Trophoblast cell (in vitro differentiated cells and primary cell): ENCODE data around the gene BCORL1.

Experiments
- DNase-seq, 2 donors: peaks; one replicate each; pipeline ENCODE4 v3.0.0-alpha.2; 2016
- H2AFZ ChIP-seq: 2 replicates; pipeline ENCODE4 v1.6.1; 2013; ENCODE audit warnings: low read length, moderate library complexity, mild to moderate bottlenecking; ENCODE audit not compliant: insufficient read depth, poor library complexity
- H2AK5ac ChIP-seq: 2 replicates; pipeline ENCODE4 v1.6.1; 2013; ENCODE audit warnings: mild to moderate bottlenecking, low read length
- H2BK120ac ChIP-seq: 2 replicates; pipeline ENCODE4 v1.6.1; 2013; ENCODE audit warnings: low read length, mild to moderate bottlenecking, moderate library complexity; ENCODE audit not compliant: insufficient read depth, poor library complexity
- H2BK12ac ChIP-seq: 2 replicates; pipeline ENCODE4 v1.6.1; 2013; ENCODE audit warnings: mild to moderate bottlenecking, low read length, moderate library complexity
- H2BK5ac ChIP-seq: 2 replicates; pipeline ENCODE4 v1.6.1; 2013; ENCODE audit warnings: low read length, low read depth, moderate library complexity, mild to moderate bottlenecking; ENCODE audit not compliant: poor library complexity
- H3K14ac ChIP-seq: 2 replicates; pipeline ENCODE4 v1.6.1; 2013; ENCODE audit warnings: mild to moderate bottlenecking, low read length
- H3K18ac ChIP-seq: 2 replicates; pipeline ENCODE4 v1.6.1; 2013; ENCODE audit warnings: mild to moderate bottlenecking, low read length
- H3K23ac ChIP-seq: 2 replicates; pipeline ENCODE4 v1.6.1; 2013; ENCODE audit warnings: low read length
- H3K27ac ChIP-seq: 2 replicates; pipeline ENCODE4 v1.5.1; 2013; ENCODE audit warnings: low read depth, mild to moderate bottlenecking, inconsistent platforms, low read length, moderate library complexity
- H3K27me3 ChIP-seq: 2 replicates; pipeline ENCODE4 v1.6.1; 2013; ENCODE audit warnings: inconsistent platforms, mild to moderate bottlenecking, low read length, moderate library complexity; ENCODE audit not compliant: insufficient read depth
- H3K36me3 ChIP-seq, 2 experiments: 1 replicate in 1 of 2; 2 replicates in 1 of 2; pipeline ENCODE4 v1.6.1; 2013; ENCODE audit warnings: low read length in 2 of 2, mild to moderate bottlenecking in 2 of 2, moderate library complexity in 1 of 2; ENCODE audit not compliant: insufficient read depth in 2 of 2, control insufficient read depth in 1 of 2
- H3K4ac ChIP-seq: 2 replicates; pipeline ENCODE4 v1.6.1; 2013; ENCODE audit warnings: low read depth, mild to moderate bottlenecking, low read length, moderate library complexity
- H3K4me1 ChIP-seq, 2 experiments: 1 replicate in 1 of 2; 2 replicates in 1 of 2; pipeline ENCODE4 v1.6.1; 2013; ENCODE audit warnings: low read length in 2 of 2, mild to moderate bottlenecking in 2 of 2, moderate library complexity in 1 of 2; ENCODE audit not compliant: insufficient read depth in 2 of 2, control insufficient read depth in 1 of 2
- H3K4me2 ChIP-seq: 2 replicates; pipeline ENCODE4 v1.6.1; 2013; ENCODE audit warnings: inconsistent platforms, mild to moderate bottlenecking, low read length, moderate library complexity
- H3K4me3 ChIP-seq: 2 replicates; pipeline ENCODE4 v1.5.1; 2013; ENCODE audit warnings: mild to moderate bottlenecking, low read depth, low read length, inconsistent platforms
- H3K79me1 ChIP-seq: one replicate; pipeline ENCODE4 v1.6.1; 2013; ENCODE audit warnings: low read length
- H3K79me2 ChIP-seq: 2 replicates; pipeline ENCODE4 v1.6.1; 2013; ENCODE audit warnings: low read length, mild to moderate bottlenecking; ENCODE audit not compliant: control insufficient read depth, insufficient read depth, poor library complexity
- H3K9ac ChIP-seq: 2 replicates; pipeline ENCODE4 v1.6.1; 2013; ENCODE audit warnings: mild to moderate bottlenecking, low read length
- H3K9me3 ChIP-seq: 2 replicates; pipeline ENCODE4 v1.6.1; 2013; ENCODE audit warnings: low read depth, mild to moderate bottlenecking, control low read depth, inconsistent platforms, low read length; ENCODE audit not compliant: insufficient read depth
- H4K12ac ChIP-seq: 2 replicates; pipeline ENCODE4 v1.6.1; 2013; ENCODE audit warnings: low read depth, mild to moderate bottlenecking, low read length, moderate library complexity
- H4K8ac ChIP-seq: 2 replicates; pipeline ENCODE4 v1.6.1; 2013; ENCODE audit warnings: low read depth, mild to moderate bottlenecking, low read length, moderate library complexity
- H4K91ac ChIP-seq: one replicate; pipeline ENCODE4 v1.6.1; 2013; ENCODE audit warnings: low read depth, mild to moderate bottlenecking, low read length, moderate library complexity
- WGBS: extraction: QIAGEN DNeasy Blood & Tissue Kit; methylation state at CpG from one replicate; pipeline ENCODE4 v1.1.7; 2013; ENCODE audit warnings: missing lambda C conversion rate; ENCODE audit not compliant: insufficient read length, insufficient coverage; ENCODE audit errors: extremely low coverage; 5-methylcytosine and 5-hydroxymethylcytosine counted together

Gene BCORL1

DNA sequence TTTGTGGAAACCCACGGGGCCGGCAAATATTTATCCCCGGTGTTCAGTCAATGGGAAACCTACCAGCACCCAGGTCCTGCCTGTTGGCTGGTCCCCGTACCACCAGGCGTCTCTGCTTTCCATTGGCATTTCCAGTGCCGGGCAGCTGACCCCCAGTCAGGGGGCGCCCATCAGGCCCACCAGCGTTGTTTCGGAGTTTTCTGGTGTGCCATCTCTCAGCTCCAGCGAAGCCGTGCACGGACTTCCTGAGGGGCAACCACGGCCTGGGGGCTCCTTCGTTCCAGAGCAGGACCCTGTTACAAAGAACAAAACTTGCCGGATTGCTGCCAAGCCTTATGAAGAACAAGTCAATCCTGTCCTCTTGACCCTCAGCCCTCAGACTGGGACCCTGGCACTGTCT, 32.7 kb downstream of the BCORL1 start:
- Histone ChIP-seq H2BK12ac (no peak overlapping the region), H3K23ac (no peak overlapping the region), H4K91ac (no peak overlapping the region), H2AFZ (no peak overlapping the region), H3K4me1 (no peaks in the 10 kb centered on the region), H3K27me3 (no peaks in the 10 kb centered on the region), H2BK5ac (no peak overlapping the region), H3K14ac (no peak overlapping the region), H3K18ac (no peak overlapping the region), H3K36me3 (peaks cover 46 to 47% of the 10 kb centered on the region in 2 experiments), H2BK120ac (no peak overlapping the region), H3K79me2 (no peaks in the 10 kb centered on the region), H3K4me2 (no peak overlapping the region), H3K4ac (no peak overlapping the region), H2AK5ac (no peak overlapping the region), H3K4me3 (no peak overlapping the region), H3K27ac (no peak overlapping the region), H4K12ac (no peak overlapping the region), H3K79me1 (no peaks in the 10 kb centered on the region), H3K9me3 (no peaks in the 10 kb centered on the region), H4K8ac (no peak overlapping the region), H3K9ac (no peak overlapping the region)
- no peak for DNase-seq
- WGBS: no CpG with 5 or more reads among the region's 15 CpGs

DNA sequence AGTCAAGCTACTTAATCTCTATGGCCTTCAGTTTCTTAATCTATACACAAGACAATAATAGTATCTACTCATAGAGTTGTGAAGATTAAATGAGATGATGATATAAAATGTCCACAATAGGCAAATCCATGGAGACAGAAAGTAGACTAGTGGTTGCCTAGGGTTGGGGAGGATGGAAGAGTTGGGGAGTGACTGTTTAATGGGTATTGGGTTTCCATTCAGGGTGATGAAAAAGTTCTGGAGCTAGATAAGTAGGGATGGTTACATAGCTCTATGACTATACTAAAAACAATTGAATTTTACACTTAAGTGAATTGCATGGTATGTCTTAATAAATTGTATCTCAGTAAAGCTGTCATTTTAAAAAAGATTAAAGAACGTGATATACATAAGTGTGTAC, 35.7 kb downstream of the BCORL1 start:
- WGBS: no CpG with 5 or more reads among the region's 1 CpG
- Histone ChIP-seq H3K9me3 (no peaks in the 10 kb centered on the region), H3K27me3 (no peaks in the 10 kb centered on the region), H3K27ac (no peak overlapping the region), H3K36me3 (peaks cover 46 to 54% of the 10 kb centered on the region in 2 experiments), H3K23ac (no peak overlapping the region), H3K4me1 (no peaks in the 10 kb centered on the region), H3K4ac (no peak overlapping the region), H3K14ac (no peak overlapping the region), H3K9ac (no peak overlapping the region), H4K91ac (no peak overlapping the region), H2AFZ (no peak overlapping the region), H4K8ac (no peak overlapping the region), H3K79me1 (no peaks in the 10 kb centered on the region), H3K18ac (no peak overlapping the region), H3K4me2 (no peak overlapping the region), H3K79me2 (no peaks in the 10 kb centered on the region), H2AK5ac (no peak overlapping the region), H2BK120ac (no peak overlapping the region), H2BK5ac (no peak overlapping the region), H2BK12ac (no peak overlapping the region), H3K4me3 (no peak overlapping the region), H4K12ac (no peak overlapping the region)
- DNase-seq: no peak

DNA sequence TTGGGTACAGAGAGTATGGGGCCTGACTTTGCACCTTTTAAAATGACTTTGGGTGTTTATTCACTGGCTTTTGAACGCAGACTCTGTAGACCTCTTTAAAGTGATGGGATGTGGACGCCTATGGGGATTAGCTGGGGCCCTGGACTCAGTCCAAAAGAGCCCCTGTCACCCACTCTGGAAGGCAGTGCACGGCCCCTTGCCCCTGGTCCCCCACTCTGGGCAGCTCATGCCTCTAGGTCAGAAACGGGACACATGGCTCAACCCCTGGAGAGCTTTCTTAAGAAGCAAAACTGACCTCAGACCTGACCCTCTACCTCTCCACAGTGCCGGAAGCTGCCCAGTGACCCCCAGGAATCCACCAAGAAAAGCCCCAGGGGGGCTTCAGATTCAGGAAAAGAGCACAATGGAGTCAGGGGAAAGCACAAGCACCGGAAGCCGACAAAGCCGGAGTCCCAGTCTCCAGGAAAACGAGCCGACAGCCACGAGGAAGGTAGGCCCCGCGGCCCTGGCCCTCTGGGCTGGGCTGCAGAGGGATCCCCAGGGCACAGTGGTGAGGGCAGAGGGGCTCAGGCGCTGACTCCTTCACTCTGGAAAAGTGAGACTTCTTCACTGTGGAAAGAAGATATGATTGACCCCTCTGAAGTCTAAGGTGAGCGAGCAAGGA, 38.4 kb downstream of the BCORL1 start:
- no peak overlapping the region for H3K9ac ChIP-seq
- no peaks in the 10 kb centered on the region for H3K27me3 ChIP-seq
- peaks cover 30 to 48% of the 10 kb centered on the region in 2 experiments for H3K36me3 ChIP-seq
- no peak overlapping the region for H3K4me3 ChIP-seq
- H2BK12ac ChIP-seq: no peak overlapping the region
- H3K18ac ChIP-seq: no peak overlapping the region
- no peak overlapping the region for H3K14ac ChIP-seq
- H3K4me2 ChIP-seq: no peak overlapping the region
- no peak overlapping the region for H4K91ac ChIP-seq
- no peaks in the 10 kb centered on the region for H3K9me3 ChIP-seq
- no peak overlapping the region for H3K4ac ChIP-seq
- H4K12ac ChIP-seq: no peak overlapping the region
- H2BK5ac ChIP-seq: no peak overlapping the region
- no CpG with 5 or more reads among the region's 15 CpGs for WGBS
- H3K23ac ChIP-seq: no peak overlapping the region
- H3K27ac ChIP-seq: no peak overlapping the region
- H4K8ac ChIP-seq: no peak overlapping the region
- no peak for DNase-seq
- no peak overlapping the region for H2BK120ac ChIP-seq
- no peak overlapping the region for H2AFZ ChIP-seq
- no peak overlapping the region for H2AK5ac ChIP-seq
- peaks cover 1 to 2% of the 10 kb centered on the region in 2 experiments for H3K4me1 ChIP-seq
- H3K79me1 ChIP-seq: no peaks in the 10 kb centered on the region
- no peaks in the 10 kb centered on the region for H3K79me2 ChIP-seq

DNA sequence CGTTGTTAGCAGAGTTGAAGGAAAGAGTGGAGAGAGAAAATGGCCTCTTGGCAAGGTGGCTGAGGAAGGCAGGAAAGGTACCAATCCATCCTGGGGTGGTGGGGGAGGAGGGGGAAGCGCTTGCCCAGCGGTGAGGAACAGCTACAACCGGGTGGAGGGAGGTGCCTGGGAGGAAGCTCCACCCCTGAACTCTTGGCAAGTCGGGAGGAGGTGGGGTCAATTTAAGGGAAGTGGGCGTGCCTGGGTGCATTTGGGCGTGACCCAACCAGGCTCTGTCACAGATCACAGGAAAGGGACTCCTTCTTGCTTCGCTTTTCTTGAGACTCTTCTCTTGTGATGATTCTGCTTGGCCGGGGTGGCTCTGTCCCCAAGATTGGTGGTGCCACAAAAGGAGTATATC, 41.7 kb downstream of the BCORL1 start:
- H3K4ac ChIP-seq: no peak overlapping the region
- no peak overlapping the region for H3K4me3 ChIP-seq
- no peak overlapping the region for H3K23ac ChIP-seq
- no peak overlapping the region for H4K12ac ChIP-seq
- H3K79me2 ChIP-seq: no peaks in the 10 kb centered on the region
- DNase-seq: peak; percentile 36 to 57
- no peak overlapping the region for H4K91ac ChIP-seq
- no CpG with 5 or more reads among the region's 9 CpGs for WGBS
- no peak overlapping the region for H2AFZ ChIP-seq
- H3K36me3 ChIP-seq: peaks cover 36 to 57% of the 10 kb centered on the region in 2 experiments
- no peak overlapping the region for H3K18ac ChIP-seq
- no peak overlapping the region for H2BK5ac ChIP-seq
- H3K27ac ChIP-seq: no peak overlapping the region
- no peak overlapping the region for H4K8ac ChIP-seq
- no peak overlapping the region for H2AK5ac ChIP-seq
- H2BK12ac ChIP-seq: no peak overlapping the region
- no peak overlapping the region for H3K14ac ChIP-seq
- no peaks in the 10 kb centered on the region for H3K27me3 ChIP-seq
- H2BK120ac ChIP-seq: no peak overlapping the region
- H3K9ac ChIP-seq: no peak overlapping the region
- H3K9me3 ChIP-seq: no peaks in the 10 kb centered on the region
- H3K79me1 ChIP-seq: no peaks in the 10 kb centered on the region
- H3K4me1 ChIP-seq: peaks cover 1 to 2% of the 10 kb centered on the region in 2 experiments
- no peak overlapping the region for H3K4me2 ChIP-seq
